K562 (cell line): Measurements from ENCODE around the gene EEF1A1. TPM values are rescaled to one million over a fixed set of nuclear protein-coding genes. Genes with fewer than 3 reads are reported as not detected.
A peak's percentile ranks its signal among the peaks of the same experiment; 100 is the strongest.

ENCODE experiments used
- BCLAF1 ChIP-seq, 2 experiments: fragments of 450-650 bp in 1 of 2; IDR thresholded peaks; 2 replicates each; pipeline ENCODE4 v1.6.1; 2011 to 2017; ENCODE audit warnings: low read depth in 2 of 2, antibody characterized with exemption in 1 of 2, borderline replicate concordance in 1 of 2, low read length in 1 of 2, mild to moderate bottlenecking in 1 of 2, mixed read lengths in 1 of 2; ENCODE audit not compliant: control insufficient read depth in 1 of 2
- DEAF1 ChIP-seq: fragments of 450-650 bp; formaldehyde crosslinking; IDR thresholded peaks from 2 replicates; pipeline ENCODE4 v1.4.0; 2020; ENCODE audit warnings: mild to moderate bottlenecking, moderate library complexity
- HDGF ChIP-seq: fragments of 450-650 bp; IDR thresholded peaks from 2 replicates; pipeline ENCODE4 v1.6.1; 2016
- MYBL2 ChIP-seq, 2 experiments: fragments of 450-650 bp in 1 of 2; sonication (generic) in 1 of 2; formaldehyde crosslinking in 1 of 2; IDR thresholded peaks; 2 replicates each; pipeline versions ENCODE4 v1.6.1 to v1.8.1; 2017 to 2022; ENCODE audit warnings: borderline replicate concordance in 1 of 2, inconsistent platforms in 1 of 2, low read depth in 1 of 2, mild to moderate bottlenecking in 1 of 2, missing genetic modification reagents in 1 of 2, moderate library complexity in 1 of 2
- YBX1 ChIP-seq: fragments of 450-650 bp; IDR thresholded peaks from 2 replicates; pipeline ENCODE4 v1.7.1; 2016; ENCODE audit warnings: mild to moderate bottlenecking
- ZHX1 ChIP-seq: fragments of 150-350 bp; conservative IDR thresholded peaks from 2 replicates; pipeline ENCODE4 v1.6.1; 2014; ENCODE audit warnings: low read length
- ZNF133 ChIP-seq: fragments of 250-450 bp; sonication (Bioruptor Pico); IDR thresholded peaks from 2 replicates; pipeline ENCODE4 v1.4.0; 2020; ENCODE audit warnings: mild to moderate bottlenecking
- ZNF24 ChIP-seq: fragments of 450-650 bp; IDR thresholded peaks from 2 replicates; pipeline ENCODE4 v1.6.1; 2016
- ZNF274 ChIP-seq: IDR thresholded peaks from 2 replicates; pipeline ENCODE4 v1.6.1; 2011; ENCODE audit warnings: low read depth, mild to moderate bottlenecking, low read length, moderate library complexity, borderline replicate concordance
- ZNF583 ChIP-seq: fragments of 250-450 bp; sonication (Bioruptor Pico); IDR thresholded peaks from 2 replicates; pipeline ENCODE4 v1.4.0; 2020
- ZNF780A ChIP-seq: fragments of 250-450 bp; sonication (Bioruptor Pico); IDR thresholded peaks from 2 replicates; pipeline ENCODE4 v1.5.0; 2021; ENCODE audit warnings: mild to moderate bottlenecking
- ZNF830 ChIP-seq: fragments of 250-450 bp; sonication (Bioruptor Pico); IDR thresholded peaks from 2 replicates; pipeline ENCODE4 v1.5.0; 2021; ENCODE audit warnings: mild to moderate bottlenecking
- polyA plus RNA-seq, 8 experiments: library from polyadenylated mRNA; depleted of rRNA in 4 of 8; stranded (reverse) in 5 of 8; unstranded in 3 of 8; fragments of >200 nt; fragmentation: Nextera tagmentation in 2 of 8; fragmentation: Illumina TruSeq in 1 of 8; extraction: Ambion mirVana in 2 of 8; extraction: Trizol in 1 of 8; gene quantifications; 2 replicates each; pipeline versions ENCODE4 v1.2.1 to v1.2.3, GENCODE V29; 2011 to 2014; ENCODE audit warnings: inconsistent platforms in 1 of 8, missing spikeins in 1 of 8
- total RNA-seq, 7 experiments: library from RNA; depleted of rRNA in 6 of 7; stranded (reverse); fragments of >200 nt in 6 of 7; fragmentation: Illumina TruSeq in 2 of 7; extraction: Trizol in 2 of 7; gene quantifications; 2 replicates each; pipeline versions ENCODE4 v1.2.1 to v1.2.3, GENCODE V29; 2011 to 2021; ENCODE audit warnings: low replicate concordance in 1 of 7
- TF ChIP-seq, protein P1 (sequence below): sonication (generic); IDR thresholded peaks from 2 replicates; pipeline ENCODE4 v1.6.1; 2016
- TF ChIP-seq, protein P2 (sequence below), 2 experiments: fragments of 450-650 bp in 1 of 2; sonication (generic) in 1 of 2; formaldehyde crosslinking; conservative IDR thresholded peaks; 2 replicates each; pipeline versions ENCODE4 v1.4.0 to v1.8.1; 2020 to 2022; ENCODE audit warnings: mild to moderate bottlenecking in 1 of 2, missing genetic modification reagents in 1 of 2

The EEF1A1 gene
- total and polyA plus RNA-seq, 9 of the 15 experiments (the other 6 are each of a cell fraction or from before 2014, with no cell fraction given), result 6,453 to 17,323 (median 11,082) TPM

DNA sequence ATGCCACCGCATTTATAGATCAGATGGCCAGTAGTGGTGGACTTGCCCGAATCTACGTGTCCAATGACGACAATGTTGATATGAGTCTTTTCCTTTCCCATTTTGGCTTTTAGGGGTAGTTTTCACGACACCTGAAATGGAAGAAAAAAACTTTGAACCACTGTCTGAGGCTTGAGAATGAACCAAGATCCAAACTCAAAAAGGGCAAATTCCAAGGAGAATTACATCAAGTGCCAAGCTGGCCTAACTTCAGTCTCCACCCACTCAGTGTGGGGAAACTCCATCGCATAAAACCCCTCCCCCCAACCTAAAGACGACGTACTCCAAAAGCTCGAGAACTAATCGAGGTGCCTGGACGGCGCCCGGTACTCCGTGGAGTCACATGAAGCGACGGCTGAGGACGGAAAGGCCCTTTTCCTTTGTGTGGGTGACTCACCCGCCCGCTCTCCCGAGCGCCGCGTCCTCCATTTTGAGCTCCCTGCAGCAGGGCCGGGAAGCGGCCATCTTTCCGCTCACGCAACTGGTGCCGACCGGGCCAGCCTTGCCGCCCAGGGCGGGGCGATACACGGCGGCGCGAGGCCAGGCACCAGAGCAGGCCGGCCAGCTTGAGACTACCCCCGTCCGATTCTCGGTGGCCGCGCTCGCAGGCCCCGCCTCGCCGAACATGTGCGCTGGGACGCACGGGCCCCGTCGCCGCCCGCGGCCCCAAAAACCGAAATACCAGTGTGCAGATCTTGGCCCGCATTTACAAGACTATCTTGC, 725 bp downstream of the EEF1A1 start (continued):
- TF ChIP-seq DEAF1 (CRISPR knock-in tag), result no peak
- TF ChIP-seq ZHX1, result no peak
- no peak for TF ChIP-seq HDGF
- TF ChIP-seq, protein P1, sequence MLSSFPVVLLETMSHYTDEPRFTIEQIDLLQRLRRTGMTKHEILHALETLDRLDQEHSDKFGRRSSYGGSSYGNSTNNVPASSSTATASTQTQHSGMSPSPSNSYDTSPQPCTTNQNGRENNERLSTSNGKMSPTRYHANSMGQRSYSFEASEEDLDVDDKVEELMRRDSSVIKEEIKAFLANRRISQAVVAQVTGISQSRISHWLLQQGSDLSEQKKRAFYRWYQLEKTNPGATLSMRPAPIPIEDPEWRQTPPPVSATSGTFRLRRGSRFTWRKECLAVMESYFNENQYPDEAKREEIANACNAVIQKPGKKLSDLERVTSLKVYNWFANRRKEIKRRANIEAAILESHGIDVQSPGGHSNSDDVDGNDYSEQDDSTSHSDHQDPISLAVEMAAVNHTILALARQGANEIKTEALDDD, result no peak
- no peak for TF ChIP-seq ZNF274
- no peak for TF ChIP-seq ZNF133 (CRISPR knock-in tag)
- no peak for TF ChIP-seq ZNF830
- peak; percentile 73; the same call in 1 of the 2 replicates for TF ChIP-seq ZNF583 (CRISPR knock-in tag)
- no peak for TF ChIP-seq YBX1
- TF ChIP-seq, protein P2, sequence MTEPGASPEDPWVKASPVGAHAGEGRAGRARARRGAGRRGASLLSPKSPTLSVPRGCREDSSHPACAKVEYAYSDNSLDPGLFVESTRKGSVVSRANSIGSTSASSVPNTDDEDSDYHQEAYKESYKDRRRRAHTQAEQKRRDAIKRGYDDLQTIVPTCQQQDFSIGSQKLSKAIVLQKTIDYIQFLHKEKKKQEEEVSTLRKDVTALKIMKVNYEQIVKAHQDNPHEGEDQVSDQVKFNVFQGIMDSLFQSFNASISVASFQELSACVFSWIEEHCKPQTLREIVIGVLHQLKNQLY (CRISPR knock-in tag; conservative IDR thresholded peaks at IDR 0.05), result no peak
- no peak for TF ChIP-seq ZNF780A (CRISPR knock-in tag)
- TF ChIP-seq MYBL2 (IDR thresholded peaks at IDR 0.05; ENCODE audit: low read depth), result no peak
- TF ChIP-seq MYBL2 (CRISPR knock-in tag; IDR thresholded peaks at IDR 0.05; ENCODE audit: borderline replicate concordance), result no peak
- TF ChIP-seq BCLAF1 (IDR thresholded peaks at IDR 0.05; ENCODE audit: borderline replicate concordance in 1 of 2, control insufficient read depth in 1 of 2, low read depth in 2 of 2, low read length in 1 of 2), result no peak
- no peak for TF ChIP-seq ZNF24
